ENCODE measurements around the gene HMGB4.

- TF ChIP-seq, protein P1, sequence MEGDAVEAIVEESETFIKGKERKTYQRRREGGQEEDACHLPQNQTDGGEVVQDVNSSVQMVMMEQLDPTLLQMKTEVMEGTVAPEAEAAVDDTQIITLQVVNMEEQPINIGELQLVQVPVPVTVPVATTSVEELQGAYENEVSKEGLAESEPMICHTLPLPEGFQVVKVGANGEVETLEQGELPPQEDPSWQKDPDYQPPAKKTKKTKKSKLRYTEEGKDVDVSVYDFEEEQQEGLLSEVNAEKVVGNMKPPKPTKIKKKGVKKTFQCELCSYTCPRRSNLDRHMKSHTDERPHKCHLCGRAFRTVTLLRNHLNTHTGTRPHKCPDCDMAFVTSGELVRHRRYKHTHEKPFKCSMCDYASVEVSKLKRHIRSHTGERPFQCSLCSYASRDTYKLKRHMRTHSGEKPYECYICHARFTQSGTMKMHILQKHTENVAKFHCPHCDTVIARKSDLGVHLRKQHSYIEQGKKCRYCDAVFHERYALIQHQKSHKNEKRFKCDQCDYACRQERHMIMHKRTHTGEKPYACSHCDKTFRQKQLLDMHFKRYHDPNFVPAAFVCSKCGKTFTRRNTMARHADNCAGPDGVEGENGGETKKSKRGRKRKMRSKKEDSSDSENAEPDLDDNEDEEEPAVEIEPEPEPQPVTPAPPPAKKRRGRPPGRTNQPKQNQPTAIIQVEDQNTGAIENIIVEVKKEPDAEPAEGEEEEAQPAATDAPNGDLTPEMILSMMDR (IDR thresholded peaks at IDR 0.05), result no peak
- TF ChIP-seq ZFX (IDR thresholded peaks at IDR 0.05; ENCODE audit: borderline replicate concordance), result no peak
These were observed 40.0 kb upstream of the HMGB4 start for GRCh38 chr1:33823830-33824229.

Measured in 22Rv1 (cell line).